Measurements from ENCODE around the gene MAPK11. TPM values are rescaled to one million over a fixed set of nuclear protein-coding genes. Genes with fewer than 3 reads are reported as not detected.
A peak's percentile ranks its signal among the peaks of the same experiment; 100 is the strongest.

The MAPK11 gene
- total and polyA plus RNA-seq, 10 of the 15 experiments (the other 5 are each of a cell fraction or from before 2014, with no cell fraction given) = 0.05 to 12.8 (median 3.7) TPM

GRCh38 chr22:50302041-50302541 is 31.9 kb upstream of the MAPK11 start:
- RAD21 ChIA-PET (ENCODE audit: unreplicated experiment) = interaction anchor here (3.8 kb wide), 1 partner anchor 9 kb away, joined by 10 read pairs; no protein-coding TSS in a partner anchor
- Histone ChIP-seq H3K9me3 (replicated peaks; ENCODE audit: control insufficient read depth, insufficient read depth, low read length) (no peaks in the 10 kb centered on the region), H3K79me2 (ENCODE audit: control insufficient read depth, insufficient read depth, low read length) (peaks cover 88% of the 10 kb centered on the region), H4K20me1 (ENCODE audit: control insufficient read depth, insufficient read depth) (peaks cover 4% of the 10 kb centered on the region), H3K27me3 (replicated peaks in 1 of 2; ENCODE audit: control insufficient read depth in 2 of 2, insufficient read depth in 2 of 2, low read length in 1 of 2) (no peaks in the 10 kb centered on the region), H3K4me2 (ENCODE audit: control insufficient read depth, insufficient read depth) (peak overlapping the region; percentile 94), H3K9ac (ENCODE audit: control insufficient read depth, insufficient read depth, low read length) (peak overlapping the region; percentile 43; the same call in 1 of the 2 replicates), H3K36me3 (ENCODE audit: control insufficient read depth in 2 of 2, insufficient read depth in 2 of 2, low read length in 1 of 2) (peaks cover 2 to 3% of the 10 kb centered on the region in 2 experiments; a peak in 2 of 4 replicates), H3K4me1 (ENCODE audit: control insufficient read depth, insufficient read depth, low read length) (peaks cover 47% of the 10 kb centered on the region), H2AFZ (ENCODE audit: control insufficient read depth, low read depth, low read length) (no peak overlapping the region), H3K27ac (ENCODE audit: control insufficient read depth, insufficient read depth) (no peak overlapping the region), H3K4me3 (peak overlapping the region; percentile 43)
- FAIRE-seq = no peak
- intact Hi-C loops (cut with micrococcal nuclease; ENCODE audit: unreplicated experiment) (no loop called here), in situ Hi-C loops (cut with MboI) (no loop called here)
- ATAC-seq = peak; percentile 1; the same call in 2 of the 3 replicates
- DNase-seq (ENCODE audit: low read depth, low spot score) = no peak
- BruUV-seq (replicated peaks) = no TSS peak
- WGBS (ENCODE audit: insufficient coverage, insufficient replicate concordance, low lambda C conversion rate, missing lambda C conversion rate) = 54% methylated on average over 8 of the region's 9 CpGs
- CTCF ChIA-PET = interaction anchor here (1.0 to 2.5 kb wide), 9 partner anchors 9 to 319 kb away, joined by 3 to 19 read pairs (median 3); no protein-coding TSS in a partner anchor
- POLR2A ChIA-PET = interaction anchor here (0.5 to 2.3 kb wide), 6 partner anchors 8 to 279 kb away, joined by 3 to 6 read pairs (median 3); partner anchors contain the start of gene HDAC10
- TF ChIP-seq CBFB (IDR thresholded peaks at IDR 0.05; ENCODE audit: low read depth) (no peak), CTCF (IDR thresholded peaks at IDR 0.05 in 2 of 3, conservative IDR thresholded peaks at IDR 0.05 in 1 of 3; ENCODE audit: control insufficient read depth in 2 of 3, extremely low read depth in 1 of 3, insufficient read depth in 1 of 3, low read depth in 3 of 3, low read length in 3 of 3) (no peak), CEBPB (IDR thresholded peaks at IDR 0.05; ENCODE audit: borderline replicate concordance in 1 of 2, low read depth in 2 of 2, low read length in 2 of 2) (no peak)
- SMC1A ChIA-PET (ENCODE audit: uncharacterized antibody, unreplicated experiment) = interaction anchor here (0.5 to 1.9 kb wide), 3 partner anchors 12 to 318 kb away, joined by 3 to 6 read pairs (median 3); partner anchors contain the start of gene TUBGCP6

Measured in GM12878 (cell line).